NCI-H128 (cell line): Measurements from ENCODE around the gene CEP57L1.
"Not testable (repeated sequence)": the region's sequence is repeated elsewhere in the genome, so short reads cannot be mapped to it uniquely, and the experiment has no call there.

Experiments used
- DNase-seq: peaks from one replicate; lab custom pipeline; 2025; ENCODE audit not compliant: unreplicated experiment; lab: John Stamatoyannopoulos, UW

CEP57L1 gene

DNA sequence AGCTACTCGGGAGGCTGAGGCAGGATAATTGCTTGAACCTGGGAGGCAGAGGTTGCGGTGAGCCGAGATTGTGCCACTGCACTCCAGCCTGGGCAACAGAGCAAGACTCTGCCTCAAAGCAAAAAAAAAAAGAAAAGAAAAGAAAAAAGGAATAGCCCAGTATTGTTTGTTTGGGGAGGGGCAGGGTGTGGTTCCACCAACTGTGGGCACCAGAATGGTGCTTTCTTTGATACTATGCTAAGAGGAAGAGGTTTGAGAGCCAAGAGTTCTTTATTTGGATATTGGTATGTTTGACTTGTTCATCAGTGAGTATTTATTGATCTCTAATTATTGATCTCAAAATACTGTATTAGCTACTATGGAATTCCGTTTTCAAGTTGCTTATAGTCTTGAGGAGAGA, 72.3 kb downstream of the CEP57L1 start:
- no peak for DNase-seq

DNA sequence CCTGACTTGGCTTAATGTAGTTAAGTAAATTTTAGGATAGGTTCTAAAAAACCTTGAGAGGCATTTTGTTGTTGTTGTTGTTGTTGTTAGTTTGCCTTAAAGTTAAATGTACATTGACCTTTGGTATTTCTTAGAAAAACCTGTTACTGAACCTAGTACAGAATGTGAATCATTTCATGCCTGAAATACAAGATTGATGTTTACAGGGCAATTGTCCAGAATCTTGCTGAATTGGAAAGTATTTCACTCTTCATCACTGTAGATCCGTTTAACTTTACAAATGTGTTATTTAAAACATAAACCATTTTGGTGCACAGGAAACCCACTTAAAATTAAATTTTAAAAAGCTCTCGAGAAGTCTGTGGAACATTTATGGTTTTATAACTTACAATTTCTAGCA, 75.0 kb downstream of the CEP57L1 start:
- no peak for DNase-seq

DNA sequence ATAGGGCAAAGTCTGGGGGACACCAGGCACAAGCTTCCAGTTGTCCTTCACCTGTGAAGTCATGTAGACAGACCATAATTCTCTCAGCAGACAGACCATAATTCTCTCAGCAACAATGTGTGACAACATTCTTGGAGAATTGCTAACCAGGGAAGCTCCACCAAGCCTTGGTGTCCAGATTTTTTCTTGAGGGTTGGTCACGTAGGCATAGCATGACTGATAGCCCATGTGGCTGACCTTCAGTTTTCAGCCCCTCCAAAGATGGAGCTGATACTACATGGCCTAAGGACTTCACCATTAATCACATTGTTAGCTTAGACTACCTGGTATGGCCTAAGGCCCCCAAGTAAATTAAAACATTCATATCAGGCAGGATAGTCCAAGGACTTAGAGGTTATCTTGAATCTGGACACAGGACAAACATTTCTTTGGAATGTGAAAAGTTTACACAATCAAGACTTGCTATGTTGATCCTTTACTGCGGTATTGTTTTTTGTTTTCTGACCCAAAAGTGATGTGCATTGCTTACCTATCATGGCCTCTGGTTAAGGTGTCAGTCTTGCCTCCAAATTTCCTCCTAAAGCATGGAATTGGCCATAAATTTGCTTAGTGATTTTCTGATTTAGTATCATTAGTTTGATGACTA, 76.9 kb downstream of the CEP57L1 start:
- no peak for DNase-seq

DNA sequence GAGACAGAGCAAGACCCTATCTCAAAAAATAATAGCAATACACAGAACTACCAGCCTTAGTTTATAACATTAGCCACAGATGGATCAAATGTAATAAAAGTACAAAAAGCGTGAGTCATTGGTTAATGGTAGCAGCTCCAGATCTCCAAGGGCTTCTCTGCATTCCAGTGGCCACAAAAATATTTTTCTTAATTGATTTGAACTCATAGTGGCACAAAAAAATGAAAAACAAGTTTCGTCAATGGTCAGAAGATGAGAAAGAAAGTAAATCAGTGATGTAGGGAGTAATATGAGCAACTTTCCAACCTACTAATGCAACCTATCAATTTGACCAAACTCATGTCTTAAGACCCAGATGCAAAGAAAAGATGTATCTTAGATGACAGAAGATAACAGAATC, 79.6 kb downstream of the CEP57L1 start:
- no peak for DNase-seq

DNA sequence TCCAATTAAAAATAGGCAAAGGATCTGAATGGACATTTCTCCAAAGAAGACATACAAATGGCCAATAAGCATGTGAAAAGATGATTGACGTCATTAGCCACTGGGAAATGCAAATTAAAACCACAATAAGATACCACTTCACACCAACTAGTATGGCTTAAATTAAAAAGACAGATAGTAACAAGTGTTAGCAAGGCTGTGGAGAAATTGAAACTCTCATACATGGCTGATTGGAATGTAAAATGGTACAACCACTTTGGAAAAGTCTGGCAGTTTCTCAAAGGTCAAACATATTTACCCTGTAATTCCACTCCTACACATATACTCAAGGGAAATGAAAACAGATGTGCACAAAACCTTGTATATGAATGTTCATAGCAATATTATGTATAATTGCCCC, 83.6 kb downstream of the CEP57L1 start:
- DNase-seq: no peak

DNA sequence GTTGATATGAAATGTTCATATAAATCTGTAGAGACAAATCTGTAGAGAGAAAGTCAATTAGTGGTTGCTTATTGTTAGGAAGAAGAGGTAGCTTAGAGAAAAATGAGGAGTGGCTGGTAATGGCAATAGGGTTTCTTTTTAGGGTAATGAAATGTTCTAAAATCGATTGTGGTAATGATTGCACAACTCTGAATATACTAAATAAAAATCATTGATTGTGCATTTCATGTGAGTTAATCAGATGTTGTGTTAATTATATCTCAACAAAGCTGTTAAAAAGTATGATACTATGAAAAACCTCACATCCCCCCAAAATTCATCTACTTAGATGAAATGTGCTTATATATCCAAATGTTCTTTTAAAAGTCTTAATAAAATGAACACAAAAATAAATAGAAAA, 84.2 kb downstream of the CEP57L1 start:
- no peak for DNase-seq

DNA sequence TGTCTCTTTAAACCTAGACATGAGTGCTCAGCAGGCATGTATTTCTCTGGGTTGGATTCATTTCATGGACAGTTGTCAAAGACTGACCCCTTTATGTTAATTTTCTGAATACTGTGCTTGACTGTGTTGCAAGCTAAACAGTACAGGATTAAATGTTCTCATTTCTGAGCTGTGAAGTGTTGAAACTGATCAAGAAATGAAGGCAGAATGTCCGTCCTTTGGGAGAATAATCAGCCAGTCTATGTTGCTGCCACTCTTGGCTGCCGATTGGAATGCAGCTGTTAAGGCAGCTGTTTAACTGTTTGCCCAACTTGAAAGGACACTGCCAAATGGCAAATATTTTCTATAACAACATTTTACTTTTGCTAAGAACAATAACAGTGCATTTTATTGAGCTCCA, 87.3 kb downstream of the CEP57L1 start:
- DNase-seq: no peak

DNA sequence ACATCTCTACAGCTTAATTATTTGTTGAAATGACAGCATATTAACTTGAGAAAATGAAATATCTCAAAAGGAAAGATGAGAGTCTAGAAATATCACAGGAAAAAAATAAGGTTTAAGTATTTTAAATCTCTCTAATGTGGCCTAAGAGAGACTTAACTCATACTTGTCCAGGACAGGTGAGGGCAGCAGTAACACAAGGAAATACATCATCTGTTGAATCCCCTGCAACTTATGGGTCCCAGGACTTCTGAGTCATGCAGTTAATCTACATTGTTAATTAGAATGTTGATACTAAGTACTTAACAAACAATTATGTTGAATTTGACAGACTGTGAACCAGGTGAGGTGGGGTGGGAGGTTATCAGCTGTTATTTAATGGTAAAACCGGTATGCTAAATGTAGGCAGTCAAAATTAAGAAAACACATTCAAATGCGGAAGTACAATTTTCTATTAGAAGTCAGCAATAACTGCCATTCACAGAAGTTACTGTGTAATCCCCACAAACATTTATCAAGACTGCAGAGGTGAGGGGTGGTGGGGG, 87.9 kb downstream of the CEP57L1 start:
- DNase-seq: no peak

DNA sequence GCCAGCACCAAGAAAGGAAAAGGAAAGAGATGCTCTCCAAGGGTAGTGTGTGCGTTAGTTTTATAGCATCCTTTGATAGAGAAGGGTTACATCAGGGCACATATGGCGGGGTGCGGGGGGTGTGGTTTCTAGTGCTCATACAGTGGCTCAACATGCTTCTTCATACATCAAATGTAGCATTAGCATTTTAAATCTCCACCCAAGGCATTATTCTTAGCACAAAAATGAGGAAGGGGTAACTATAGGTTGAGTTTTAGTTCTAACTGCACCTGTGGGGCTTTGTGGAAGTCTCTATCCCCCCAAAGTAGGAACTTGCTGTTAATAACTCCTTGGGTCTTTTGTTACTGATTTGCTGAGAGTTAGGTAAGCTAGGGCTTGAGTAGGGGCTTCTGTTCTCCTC, 89.3 kb downstream of the CEP57L1 start:
- no peak for DNase-seq

DNA sequence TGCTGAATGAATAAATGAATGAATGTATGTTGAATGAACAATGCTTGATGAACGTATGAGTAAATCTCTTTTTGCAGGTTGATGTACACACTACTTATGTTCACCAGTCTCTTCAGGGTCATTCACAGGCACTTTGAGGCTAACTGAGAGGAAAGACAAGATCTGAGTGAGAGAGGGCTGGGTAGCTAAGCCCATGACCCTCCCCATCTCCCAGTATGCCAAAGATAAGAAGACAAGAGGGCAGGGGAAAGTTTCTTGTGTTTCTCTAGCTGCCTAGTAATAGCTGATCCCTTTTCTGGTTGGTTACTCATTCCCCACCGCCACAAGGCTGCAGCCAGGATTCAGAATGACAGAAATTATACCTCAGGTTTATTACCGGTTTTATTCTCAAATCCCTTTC, 90.7 kb downstream of the CEP57L1 start:
- DNase-seq: no peak

DNA sequence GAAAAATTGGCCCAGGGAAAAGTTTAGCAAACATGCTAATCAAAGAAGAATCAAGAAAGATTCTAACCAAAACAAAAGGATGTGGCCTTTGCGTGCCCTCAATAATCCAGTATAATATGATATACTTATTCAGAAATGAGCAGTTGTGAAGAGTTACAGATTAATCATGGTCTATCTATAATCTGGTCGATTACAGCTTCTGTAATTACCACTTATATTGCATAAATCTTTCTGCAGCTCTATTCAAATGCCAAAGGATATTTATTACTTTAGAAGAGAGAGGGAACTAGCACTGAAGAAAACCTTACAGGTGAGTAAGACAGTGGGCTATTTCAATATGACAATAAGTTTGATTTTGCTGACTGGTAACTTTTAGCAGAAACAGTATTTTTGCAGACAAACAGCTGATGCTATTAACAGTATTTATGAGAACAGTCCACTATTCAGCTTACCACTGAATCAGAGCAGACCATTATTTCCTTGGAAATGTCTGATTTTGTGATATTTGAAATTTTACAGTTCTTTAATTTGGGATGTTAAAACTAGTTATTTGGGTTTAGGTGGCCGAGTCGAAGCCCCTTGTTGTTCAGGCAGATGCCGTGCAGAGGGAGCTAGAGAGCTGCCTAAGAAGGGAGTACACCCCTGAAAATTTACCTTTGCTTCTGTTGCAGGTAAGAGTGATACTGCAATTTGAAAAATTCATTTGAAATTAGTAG, 92.2 kb downstream of the CEP57L1 start:
- DNase-seq: peak; percentile 38

DNA sequence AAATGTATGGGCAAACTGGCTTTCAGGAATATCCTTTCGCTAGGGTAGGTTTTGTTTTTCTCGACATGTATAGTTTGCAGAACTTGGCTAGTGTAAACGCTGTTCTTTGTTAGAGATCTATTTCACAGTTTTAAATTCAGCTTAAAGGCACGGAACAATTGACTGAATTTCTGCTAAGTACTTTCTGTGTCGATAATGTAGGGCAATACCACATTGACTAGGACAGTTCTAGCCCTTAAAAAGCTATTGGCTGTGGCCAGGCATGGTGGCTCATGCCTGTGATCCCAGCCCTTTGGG, 92.8 kb downstream of the CEP57L1 start:
- DNase-seq: no peak

DNA sequence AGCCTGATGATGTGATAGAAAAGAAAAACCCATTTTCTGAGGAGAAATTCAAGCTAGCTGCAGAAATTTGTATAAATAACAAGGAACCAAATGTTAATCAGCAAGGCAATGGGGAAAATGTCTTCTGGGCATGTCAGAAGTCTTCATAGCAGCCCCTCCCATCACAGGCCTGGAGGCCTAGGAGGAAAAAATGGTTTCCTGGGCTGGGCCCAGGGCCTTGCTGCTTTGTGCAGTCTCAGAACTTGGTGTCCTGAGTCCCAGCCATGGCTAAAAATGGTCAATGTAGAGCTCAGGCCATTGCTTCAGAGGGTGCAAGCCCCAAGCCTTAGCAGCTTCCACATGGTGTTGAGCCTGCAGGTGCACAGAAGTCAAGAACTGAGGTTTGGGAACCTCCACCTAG, 96.1 kb downstream of the CEP57L1 start:
- DNase-seq: not testable (repeated sequence)

DNA sequence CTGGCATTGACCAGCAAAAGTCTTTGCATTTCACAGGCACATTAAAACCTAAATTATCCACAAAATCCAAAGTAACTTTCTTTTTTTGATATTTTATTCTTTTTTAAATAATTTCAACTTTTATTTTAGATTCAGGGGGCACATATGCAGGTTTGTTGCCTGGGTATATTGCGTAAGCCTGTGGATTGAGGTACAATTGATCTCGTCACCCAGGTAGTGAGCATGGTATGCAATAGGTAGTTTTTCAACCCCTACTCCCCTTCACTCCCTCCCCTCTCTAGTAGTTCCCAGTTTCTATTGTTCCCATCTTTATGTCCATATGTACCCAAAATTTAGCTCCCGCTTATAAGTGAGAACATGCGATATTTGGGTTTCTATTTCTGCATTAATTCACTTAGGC, 97.6 kb downstream of the CEP57L1 start:
- no peak for DNase-seq

DNA sequence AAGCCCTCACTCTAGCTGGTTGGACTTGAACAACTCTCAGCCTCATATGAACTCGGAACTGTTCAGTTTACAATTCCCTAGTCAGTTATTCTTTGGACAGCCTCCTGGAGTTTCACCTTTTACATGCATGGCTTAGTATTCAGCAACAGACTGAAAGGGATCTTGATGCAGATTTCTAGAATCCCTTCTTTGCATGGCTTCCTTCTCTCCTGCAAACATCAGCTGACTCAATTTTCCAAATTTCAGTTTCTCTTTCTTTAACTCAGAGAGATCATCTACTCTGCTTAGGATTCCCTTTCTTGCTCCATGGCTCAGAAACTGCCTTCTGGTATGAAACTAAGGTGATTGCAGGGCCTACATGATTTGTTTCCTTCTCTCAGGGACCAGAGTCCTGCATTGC, 99.6 kb downstream of the CEP57L1 start:
- no peak for DNase-seq

DNA sequence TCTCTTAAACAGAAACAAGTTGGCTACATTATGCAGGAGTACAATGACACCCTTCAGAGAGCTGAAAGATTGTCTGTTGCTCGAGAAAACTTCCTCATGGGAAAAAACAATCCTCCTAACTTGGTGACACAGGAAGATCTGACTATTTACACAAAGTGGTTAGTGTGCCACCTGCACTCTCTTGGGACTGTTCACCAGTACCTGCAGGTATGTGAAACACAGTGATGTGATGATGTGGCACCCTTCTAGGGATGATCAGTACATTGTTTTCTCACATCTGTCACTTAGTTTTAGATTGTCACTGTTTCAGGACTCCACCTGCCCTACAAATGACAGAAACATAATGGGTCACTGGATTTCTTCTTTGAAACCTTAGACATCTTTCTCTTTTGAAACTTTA, 101.8 kb downstream of the CEP57L1 start:
- DNase-seq: no peak

DNA sequence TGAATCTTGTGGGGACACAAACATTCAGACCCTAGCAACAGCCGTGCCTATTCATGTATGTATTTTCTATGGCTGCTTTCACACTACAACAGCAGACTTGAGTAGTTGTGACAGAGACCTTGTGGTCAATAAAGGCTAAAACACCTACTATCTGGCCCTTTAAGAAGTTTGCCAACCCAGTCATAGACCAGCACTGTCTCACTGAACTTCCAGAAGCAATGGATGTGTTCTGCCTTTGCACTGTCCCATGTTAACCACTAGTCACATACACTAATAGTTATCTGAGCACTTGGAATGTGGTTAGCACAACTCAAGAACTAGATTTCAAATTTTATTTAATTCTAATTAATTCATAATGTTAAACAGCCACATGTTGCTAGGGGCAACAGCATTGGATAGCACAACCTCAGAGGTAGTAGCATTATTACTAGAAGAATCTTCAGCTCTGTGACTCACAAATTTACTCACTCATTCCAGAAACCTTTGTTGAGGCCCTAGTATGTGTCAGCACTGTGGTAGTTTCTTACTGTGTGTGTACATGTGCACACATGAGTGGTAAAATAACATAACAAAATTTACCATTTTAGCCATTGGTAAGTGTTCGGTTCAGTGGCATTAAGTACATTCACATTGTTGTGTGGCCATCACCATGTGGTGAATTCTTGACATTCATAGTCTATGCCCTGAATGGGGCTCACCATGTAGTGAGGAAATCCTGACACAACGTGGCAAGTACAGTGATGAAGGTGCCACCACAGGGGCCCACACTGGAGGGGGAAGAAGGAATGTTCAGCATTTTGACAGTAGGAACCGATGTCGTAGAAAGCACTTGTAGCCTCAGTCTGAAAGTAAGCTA, 107.3 kb downstream of the CEP57L1 start:
- no peak for DNase-seq

DNA sequence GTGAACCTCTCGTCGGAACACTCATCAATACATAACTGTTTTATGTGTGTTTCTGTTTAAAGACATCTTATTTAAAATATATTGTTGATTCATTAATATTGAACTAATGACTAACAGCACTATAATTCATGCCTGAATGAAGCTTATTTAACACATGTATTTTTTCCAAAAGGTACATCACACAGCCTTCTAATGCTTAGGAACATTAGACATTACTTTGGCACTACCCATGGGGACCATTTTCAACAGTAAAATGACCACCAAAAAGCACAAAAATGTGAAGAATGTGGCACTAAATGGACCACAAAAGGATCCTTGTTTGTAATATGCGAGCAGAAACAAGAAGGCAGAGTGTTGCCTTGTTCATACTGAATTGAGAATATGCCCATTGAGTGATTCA, 109.2 kb downstream of the CEP57L1 start:
- no peak for DNase-seq

DNA sequence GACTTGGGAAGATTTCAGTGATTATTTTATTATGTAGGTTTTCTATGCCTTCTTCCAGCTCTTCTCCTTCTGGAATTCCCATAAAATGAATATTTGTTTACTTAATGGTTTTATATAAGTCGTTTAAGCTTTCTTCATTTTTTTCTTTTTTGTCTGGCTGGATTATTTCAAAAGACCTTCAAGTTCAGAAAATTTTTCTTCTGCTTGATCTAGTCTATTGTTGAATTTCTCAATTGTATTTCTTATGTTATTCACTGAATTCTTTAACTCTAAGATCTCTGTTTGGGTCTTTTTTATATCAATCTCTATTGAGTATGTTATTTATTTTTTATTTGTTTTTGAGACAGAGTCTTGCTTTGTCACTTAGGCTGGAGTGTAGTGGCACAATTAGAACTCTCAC, 117.4 kb downstream of the CEP57L1 start:
- no peak for DNase-seq
